H1 (cell line): ENCODE measurements around the gene SRP14. TPM values are rescaled to one million over a fixed set of nuclear protein-coding genes. Genes with fewer than 3 reads are reported as not detected.

Source experiments
- CHD2 ChIP-seq: IDR thresholded peaks from 2 replicates; pipeline ENCODE4 v1.6.1; 2012; ENCODE audit warnings: low read length, improper control_type of control experiment
- RAD21 ChIP-seq, 2 experiments: IDR thresholded peaks in 1 of 2; conservative IDR thresholded peaks in 1 of 2; 2 replicates each; pipeline ENCODE4 v1.6.1; 2011; ENCODE audit warnings: low read depth in 2 of 2, low read length in 2 of 2, improper control_type of control experiment in 1 of 2, inconsistent platforms in 1 of 2, mild to moderate bottlenecking in 1 of 2, moderate library complexity in 1 of 2
- SP2 ChIP-seq: IDR thresholded peaks from 2 replicates; pipeline ENCODE4 v1.6.1; 2012; ENCODE audit warnings: mild to moderate bottlenecking, low read length, inconsistent platforms
- TAF7 ChIP-seq: optimal IDR thresholded peaks from 2 replicates; pipeline ENCODE3; 2011; ENCODE audit warnings: low read depth, mild to moderate bottlenecking, inconsistent platforms, low read length, moderate library complexity, borderline replicate concordance
- TEAD4 ChIP-seq: IDR thresholded peaks from 2 replicates; pipeline ENCODE4 v1.6.1; 2012; ENCODE audit warnings: low read depth, low read length, inconsistent platforms, mixed read lengths
- polyA plus RNA-seq, 7 experiments: library from polyadenylated mRNA; depleted of rRNA in 3 of 7; stranded (reverse) in 5 of 7; unstranded in 2 of 7; fragments of >200 nt in 5 of 7; fragments of 200-250 nt in 2 of 7; gene quantifications; 1 replicate in 5 of 7; 2 replicates in 1 of 7; 4 replicates in 1 of 7; pipeline versions ENCODE4 v1.2.1 to v1.2.3, GENCODE V29; 2011 to 2013; ENCODE audit warnings: missing spikeins in 2 of 7, mixed read lengths in 2 of 7
- total RNA-seq: library from RNA; stranded (reverse); fragmentation: NEBNext Ultra II Directional; extraction: Animal tissue kit (Norgen Biotek cat#: 25700); gene quantifications from 2 replicates; pipeline ENCODE4 v1.2.1, GENCODE V29; 2021

Gene SRP14
- total and polyA plus RNA-seq, 2 of the 8 experiments (the other 6 are each of a cell fraction or from before 2014, with no cell fraction given): 186 to 223 TPM

- TF ChIP-seq RAD21 (IDR thresholded peaks at IDR 0.05 in 1 of 2, conservative IDR thresholded peaks at IDR 0.05 in 1 of 2; ENCODE audit: low read depth in 2 of 2, low read length in 2 of 2) (no peak), TEAD4 (no peak), SP2 (no peak), CHD2 (no peak), TAF7 (no peak)
Measured at GRCh38 chr15:40054605-40054854, 15.5 kb upstream of the SRP14 start (continued).
